Memory B cell (primary cell): ENCODE results near the gene MAGI1.

ENCODE experiments used
- ATAC-seq: fragments of 150-1000 bp; cut with Tn5 transposase; 2 replicates; pipeline ENCODE4 v1.10.0; 2021; ENCODE audit warnings: low read depth, mild to moderate bottlenecking, moderate library complexity
- DNase-seq, 2 donors: peaks; one replicate each; pipeline ENCODE4 v3.0.0; 2022; ENCODE audit warnings: low spot score in 2 of 2
- H3K27ac Mint-ChIP-seq: one replicate; pipeline ENCODE4 v1.8.0; 2022; ENCODE audit warnings: mild to moderate bottlenecking, moderate library complexity, mixed read lengths
- H3K27me3 Mint-ChIP-seq: one replicate; pipeline ENCODE4 v1.8.0; 2022; ENCODE audit warnings: mixed read lengths
- H3K36me3 Mint-ChIP-seq: one replicate; pipeline ENCODE4 v1.8.0; 2022; ENCODE audit warnings: mild to moderate bottlenecking, mixed read lengths
- H3K4me1 Mint-ChIP-seq: one replicate; pipeline ENCODE4 v1.8.0; 2022; ENCODE audit warnings: mixed read lengths
- H3K4me3 Mint-ChIP-seq: one replicate; pipeline ENCODE4 v1.8.0; 2022; ENCODE audit warnings: mild to moderate bottlenecking, moderate library complexity, mixed read lengths
- H3K9me3 Mint-ChIP-seq: one replicate; pipeline ENCODE4 v1.8.0; 2022; ENCODE audit warnings: mixed read lengths

MAGI1 gene

GRCh38 chr3:65778968-65779367, 259.8 kb downstream of the MAGI1 start:
- DNase-seq (no peak), ATAC-seq (no peak)
- Mint-ChIP-seq H3K9me3 (no peaks in the 10 kb centered on the region), H3K36me3 (no peaks in the 10 kb centered on the region), H3K4me3 (no peak overlapping the region), H3K4me1 (no peaks in the 10 kb centered on the region), H3K27me3 (no peaks in the 10 kb centered on the region), H3K27ac (no peak overlapping the region)

GRCh38 chr3:65777050-65777449, 261.7 kb downstream of the MAGI1 start:
- Mint-ChIP-seq H3K27ac (no peak overlapping the region), H3K4me3 (no peak overlapping the region)
- no peak for ATAC-seq

GRCh38 chr3:65776494-65776893, 262.2 kb downstream of the MAGI1 start:
- H3K9me3 Mint-ChIP-seq, result no peaks in the 10 kb centered on the region
- ATAC-seq (no peak), DNase-seq (no peak)
- no peak overlapping the region for H3K4me3 Mint-ChIP-seq
- no peak overlapping the region for H3K27ac Mint-ChIP-seq
- H3K27me3 Mint-ChIP-seq, result no peaks in the 10 kb centered on the region
- no peaks in the 10 kb centered on the region for H3K4me1 Mint-ChIP-seq
- no peaks in the 10 kb centered on the region for H3K36me3 Mint-ChIP-seq

More at GRCh38 chr3:65777050-65777449, 261.7 kb downstream of the MAGI1 start:
- no peak for DNase-seq
- H3K27me3 Mint-ChIP-seq, result no peaks in the 10 kb centered on the region
- H3K4me1 Mint-ChIP-seq, result no peaks in the 10 kb centered on the region
- no peaks in the 10 kb centered on the region for H3K9me3 Mint-ChIP-seq
- H3K36me3 Mint-ChIP-seq, result no peaks in the 10 kb centered on the region

- H3K36me3 Mint-ChIP-seq, result no peaks in the 10 kb centered on the region
- no peaks in the 10 kb centered on the region for H3K4me1 Mint-ChIP-seq
- H3K9me3 Mint-ChIP-seq, result no peaks in the 10 kb centered on the region
- DNase-seq, result no peak
- H3K27ac Mint-ChIP-seq, result no peak overlapping the region
- H3K27me3 Mint-ChIP-seq, result no peaks in the 10 kb centered on the region
- H3K4me3 Mint-ChIP-seq, result no peak overlapping the region
- ATAC-seq, result no peak
Observed at GRCh38 chr3:65776081-65776480, 262.6 kb downstream of the MAGI1 start.

- H3K27ac Mint-ChIP-seq, result no peak overlapping the region
- ATAC-seq (no peak), DNase-seq (no peak)
- H3K4me3 Mint-ChIP-seq, result no peak overlapping the region
- H3K27me3 Mint-ChIP-seq, result no peaks in the 10 kb centered on the region
- no peaks in the 10 kb centered on the region for H3K9me3 Mint-ChIP-seq
- no peaks in the 10 kb centered on the region for H3K36me3 Mint-ChIP-seq
- H3K4me1 Mint-ChIP-seq, result no peaks in the 10 kb centered on the region
Observed at GRCh38 chr3:65772758-65773157, 266.0 kb downstream of the MAGI1 start.

- DNase-seq (no peak), ATAC-seq (no peak)
- Mint-ChIP-seq H3K4me3 (no peak overlapping the region), H3K27me3 (no peaks in the 10 kb centered on the region), H3K9me3 (no peaks in the 10 kb centered on the region), H3K4me1 (no peaks in the 10 kb centered on the region), H3K27ac (no peak overlapping the region), H3K36me3 (no peaks in the 10 kb centered on the region)
Observed at GRCh38 chr3:65767551-65767950, 271.2 kb downstream of the MAGI1 start.

- DNase-seq, result no peak
- no peak overlapping the region for H3K27ac Mint-ChIP-seq
- no peak overlapping the region for H3K4me3 Mint-ChIP-seq
- H3K36me3 Mint-ChIP-seq, result no peaks in the 10 kb centered on the region
- no peaks in the 10 kb centered on the region for H3K27me3 Mint-ChIP-seq
- H3K4me1 Mint-ChIP-seq, result no peaks in the 10 kb centered on the region
- ATAC-seq, result no peak
- H3K9me3 Mint-ChIP-seq, result no peaks in the 10 kb centered on the region
Observed at GRCh38 chr3:65762235-65762580, 276.5 kb downstream of the MAGI1 start.

- ATAC-seq, result no peak
- no peaks in the 10 kb centered on the region for H3K27me3 Mint-ChIP-seq
- H3K9me3 Mint-ChIP-seq, result no peaks in the 10 kb centered on the region
- no peaks in the 10 kb centered on the region for H3K4me1 Mint-ChIP-seq
- H3K4me3 Mint-ChIP-seq, result no peak overlapping the region
- no peak overlapping the region for H3K27ac Mint-ChIP-seq
- H3K36me3 Mint-ChIP-seq, result no peaks in the 10 kb centered on the region
- no peak for DNase-seq
Observed at GRCh38 chr3:65761446-65762234, 277.1 kb downstream of the MAGI1 start.

GRCh38 chr3:65758876-65759598, 279.7 kb downstream of the MAGI1 start:
- DNase-seq, result no peak
- Mint-ChIP-seq H3K4me3 (no peak overlapping the region), H3K4me1 (no peaks in the 10 kb centered on the region), H3K36me3 (no peaks in the 10 kb centered on the region), H3K9me3 (no peaks in the 10 kb centered on the region), H3K27ac (no peak overlapping the region), H3K27me3 (no peaks in the 10 kb centered on the region)
- no peak for ATAC-seq

- no peaks in the 10 kb centered on the region for H3K36me3 Mint-ChIP-seq
- H3K27ac Mint-ChIP-seq, result no peak overlapping the region
Observed at GRCh38 chr3:65758438-65758837, 280.3 kb downstream of the MAGI1 start.

GRCh38 chr3:65752636-65753035, 286.1 kb downstream of the MAGI1 start:
- no peak overlapping the region for H3K27ac Mint-ChIP-seq
- ATAC-seq, result no peak
- no peaks in the 10 kb centered on the region for H3K36me3 Mint-ChIP-seq
- no peaks in the 10 kb centered on the region for H3K9me3 Mint-ChIP-seq
- no peaks in the 10 kb centered on the region for H3K27me3 Mint-ChIP-seq
- DNase-seq, result no peak
- no peak overlapping the region for H3K4me3 Mint-ChIP-seq
- H3K4me1 Mint-ChIP-seq, result no peaks in the 10 kb centered on the region

More at GRCh38 chr3:65758438-65758837, 280.3 kb downstream of the MAGI1 start:
- no peaks in the 10 kb centered on the region for H3K9me3 Mint-ChIP-seq
- no peaks in the 10 kb centered on the region for H3K4me1 Mint-ChIP-seq
- no peak overlapping the region for H3K4me3 Mint-ChIP-seq
- DNase-seq (no peak), ATAC-seq (no peak)
- H3K27me3 Mint-ChIP-seq, result no peaks in the 10 kb centered on the region

GRCh38 chr3:65751123-65751700, 287.5 kb downstream of the MAGI1 start:
- H3K36me3 Mint-ChIP-seq, result no peaks in the 10 kb centered on the region
- H3K4me1 Mint-ChIP-seq, result no peaks in the 10 kb centered on the region
- no peaks in the 10 kb centered on the region for H3K27me3 Mint-ChIP-seq
- ATAC-seq (no peak), DNase-seq (no peak)
- H3K27ac Mint-ChIP-seq, result no peak overlapping the region
- H3K4me3 Mint-ChIP-seq, result no peak overlapping the region
- no peaks in the 10 kb centered on the region for H3K9me3 Mint-ChIP-seq

GRCh38 chr3:65749066-65749465, 289.7 kb downstream of the MAGI1 start:
- Mint-ChIP-seq H3K9me3 (no peaks in the 10 kb centered on the region), H3K27me3 (no peaks in the 10 kb centered on the region), H3K27ac (no peak overlapping the region), H3K36me3 (no peaks in the 10 kb centered on the region), H3K4me3 (no peak overlapping the region), H3K4me1 (no peaks in the 10 kb centered on the region)
- ATAC-seq, result no peak
- no peak for DNase-seq

- Mint-ChIP-seq H3K4me1 (no peaks in the 10 kb centered on the region), H3K9me3 (no peaks in the 10 kb centered on the region), H3K36me3 (no peaks in the 10 kb centered on the region), H3K4me3 (no peak overlapping the region), H3K27ac (no peak overlapping the region), H3K27me3 (no peaks in the 10 kb centered on the region)
- ATAC-seq (no peak), DNase-seq (no peak)
Observed at GRCh38 chr3:65748326-65748725, 290.4 kb downstream of the MAGI1 start.
